ENCODE data around the gene LRRC72. TPM values are rescaled to one million over a fixed set of nuclear protein-coding genes. Genes with fewer than 3 reads are reported as not detected.

Gene LRRC72
- total and polyA plus RNA-seq, 2 experiments from 2014 or later = not detected

GRCh38 chr7:16587129-16587528 lies 60.5 kb downstream of the LRRC72 start:
- H2AFZ ChIP-seq = no peak overlapping the region
- DNase-seq (ENCODE audit: low spot score) = no peak
- WGBS (ENCODE audit: low lambda C conversion rate, missing lambda C conversion rate) = 91% methylated on average over 3 of the region's 3 CpGs
- no peak for TF ChIP-seq EZH2 (IDR thresholded peaks at IDR 0.05; ENCODE audit: borderline replicate concordance)
- no peak for TF ChIP-seq EZH2phosphoT487 (IDR thresholded peaks at IDR 0.05; ENCODE audit: low read depth, severe bottlenecking, unreplicated experiment)
- no peak for TF ChIP-seq CTCF (IDR thresholded peaks at IDR 0.05; ENCODE audit: poor library complexity)
- H3K4me3 ChIP-seq = no peak overlapping the region
- H3K9me3 ChIP-seq (ENCODE audit: low read depth) = no peaks in the 10 kb centered on the region
- no peaks in the 10 kb centered on the region for H3K27me3 ChIP-seq
- H3K27ac ChIP-seq = no peak overlapping the region
- H3K9me2 ChIP-seq (replicated peaks; ENCODE audit: insufficient read depth) = no peaks in the 10 kb centered on the region
- H4K20me1 ChIP-seq (ENCODE audit: insufficient read depth, poor library complexity, severe bottlenecking) = no peaks in the 10 kb centered on the region
- peaks cover 8% of the 10 kb centered on the region for H3K4me1 ChIP-seq (ENCODE audit: insufficient read depth)
- no peaks in the 10 kb centered on the region for H3K79me2 ChIP-seq
- no peak overlapping the region for H3K4me2 ChIP-seq
- no peaks in the 10 kb centered on the region for H3K36me3 ChIP-seq (replicated peaks; ENCODE audit: insufficient read depth, low read depth)

- no peak overlapping the region for H3K4me3 ChIP-seq
- no peak for TF ChIP-seq CTCF (IDR thresholded peaks at IDR 0.05; ENCODE audit: poor library complexity)
- no peak for TF ChIP-seq EZH2phosphoT487 (IDR thresholded peaks at IDR 0.05; ENCODE audit: low read depth, severe bottlenecking, unreplicated experiment)
- TF ChIP-seq EZH2 (IDR thresholded peaks at IDR 0.05; ENCODE audit: borderline replicate concordance) = no peak
- peak overlapping the region; percentile 38 for H3K4me2 ChIP-seq
- no peaks in the 10 kb centered on the region for H3K9me2 ChIP-seq (replicated peaks; ENCODE audit: insufficient read depth)
- no peaks in the 10 kb centered on the region for H3K36me3 ChIP-seq (replicated peaks; ENCODE audit: insufficient read depth, low read depth)
- no peak for DNase-seq (ENCODE audit: low spot score)
- H2AFZ ChIP-seq = no peak overlapping the region
- no peaks in the 10 kb centered on the region for H3K79me2 ChIP-seq
- H3K27me3 ChIP-seq = no peaks in the 10 kb centered on the region
- 47% methylated on average over 6 of the region's 6 CpGs for WGBS (ENCODE audit: low lambda C conversion rate, missing lambda C conversion rate)
- H4K20me1 ChIP-seq (ENCODE audit: insufficient read depth, poor library complexity, severe bottlenecking) = no peaks in the 10 kb centered on the region
- no peak overlapping the region for H3K27ac ChIP-seq
- H3K4me1 ChIP-seq (ENCODE audit: insufficient read depth) = peaks cover 8% of the 10 kb centered on the region
- H3K9me3 ChIP-seq (ENCODE audit: low read depth) = no peaks in the 10 kb centered on the region
Measured at GRCh38 chr7:16587790-16588189, 61.2 kb downstream of the LRRC72 start.

- Histone ChIP-seq H2AFZ (no peak overlapping the region), H3K27ac (peak overlapping the region; percentile 27), H3K27me3 (no peaks in the 10 kb centered on the region), H3K4me3 (no peak overlapping the region), H3K36me3 (replicated peaks; ENCODE audit: insufficient read depth, low read depth) (no peaks in the 10 kb centered on the region), H4K20me1 (ENCODE audit: insufficient read depth, poor library complexity, severe bottlenecking) (no peaks in the 10 kb centered on the region), H3K9me2 (replicated peaks; ENCODE audit: insufficient read depth) (no peaks in the 10 kb centered on the region), H3K4me2 (no peak overlapping the region), H3K79me2 (no peaks in the 10 kb centered on the region), H3K4me1 (ENCODE audit: insufficient read depth) (peaks cover 8% of the 10 kb centered on the region), H3K9me3 (ENCODE audit: low read depth) (no peaks in the 10 kb centered on the region)
- WGBS (ENCODE audit: low lambda C conversion rate, missing lambda C conversion rate) = 74% methylated on average over 2 of the region's 2 CpGs
- no peak for TF ChIP-seq CTCF (IDR thresholded peaks at IDR 0.05; ENCODE audit: poor library complexity)
- TF ChIP-seq EZH2 (IDR thresholded peaks at IDR 0.05; ENCODE audit: borderline replicate concordance) = no peak
- TF ChIP-seq EZH2phosphoT487 (IDR thresholded peaks at IDR 0.05; ENCODE audit: low read depth, severe bottlenecking, unreplicated experiment) = no peak
- no peak for DNase-seq (ENCODE audit: low spot score)
Measured at GRCh38 chr7:16589881-16590280, 63.3 kb downstream of the LRRC72 start.

GRCh38 chr7:16590424-16590823 lies 63.8 kb downstream of the LRRC72 start:
- H3K4me3 ChIP-seq = no peak overlapping the region
- H3K27me3 ChIP-seq = no peaks in the 10 kb centered on the region
- H3K9me2 ChIP-seq (replicated peaks; ENCODE audit: insufficient read depth) = no peaks in the 10 kb centered on the region
- no peaks in the 10 kb centered on the region for H4K20me1 ChIP-seq (ENCODE audit: insufficient read depth, poor library complexity, severe bottlenecking)
- DNase-seq (ENCODE audit: low spot score) = peak; percentile 67
- no peaks in the 10 kb centered on the region for H3K79me2 ChIP-seq
- peak overlapping the region; percentile 47 for H3K27ac ChIP-seq
- no peaks in the 10 kb centered on the region for H3K9me3 ChIP-seq (ENCODE audit: low read depth)
- no peak overlapping the region for H2AFZ ChIP-seq
- H3K4me1 ChIP-seq (ENCODE audit: insufficient read depth) = peaks cover 10% of the 10 kb centered on the region
- H3K36me3 ChIP-seq (replicated peaks; ENCODE audit: insufficient read depth, low read depth) = no peaks in the 10 kb centered on the region
- 12% methylated on average over 1 of the region's 1 CpG for WGBS (ENCODE audit: low lambda C conversion rate, missing lambda C conversion rate)
- no peak overlapping the region for H3K4me2 ChIP-seq
- TF ChIP-seq EZH2 (IDR thresholded peaks at IDR 0.05; ENCODE audit: borderline replicate concordance) (no peak), CTCF (IDR thresholded peaks at IDR 0.05; ENCODE audit: poor library complexity) (no peak), EZH2phosphoT487 (IDR thresholded peaks at IDR 0.05; ENCODE audit: low read depth, severe bottlenecking, unreplicated experiment) (no peak)

Measured in hepatocyte (in vitro differentiated cells).